DOHH2 (cell line): ENCODE data around the gene OR51A4.

Experiments used
- CTCF ChIP-seq: fragments of 200-600 bp; sonication (generic); IDR thresholded peaks from one replicate; pipeline ENCODE4 v1.5.1; 2014; ENCODE audit warnings: antibody characterized with exemption, mild to moderate bottlenecking, low read depth, low read length; ENCODE audit not compliant: poor library complexity, severe bottlenecking
- EZH2phosphoT487 ChIP-seq: fragments of 200-600 bp; sonication (generic); IDR thresholded peaks from 2 replicates; pipeline ENCODE4 v1.6.1; 2017; ENCODE audit warnings: borderline replicate concordance, mild to moderate bottlenecking, antibody characterized with exemption, low read length, moderate library complexity, mixed read lengths

DNA sequence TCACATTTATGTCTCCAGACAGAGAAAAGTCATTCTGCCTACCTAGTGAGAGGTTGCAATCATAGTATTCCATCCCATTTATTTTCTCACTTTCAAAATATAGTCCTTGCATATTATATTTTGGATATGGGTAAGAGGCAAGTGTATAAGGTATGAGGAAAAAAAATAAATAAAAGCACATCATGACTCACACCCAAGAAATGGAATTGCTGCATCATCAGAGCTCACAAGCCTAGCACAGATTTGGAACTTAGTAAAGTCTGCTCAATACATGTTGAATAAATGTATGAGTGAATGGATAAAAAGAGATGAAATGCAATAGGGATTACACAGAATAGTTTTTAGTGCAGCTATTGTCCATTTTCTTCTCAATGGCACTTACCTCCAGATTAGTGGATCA lies 20.8 kb downstream of the OR51A4 start:
- TF ChIP-seq CTCF = no peak
- TF ChIP-seq EZH2phosphoT487 = no peak
